Measurements from ENCODE around the gene ALCAM.
A peak's percentile ranks its signal among the peaks of the same experiment; 100 is the strongest.

The ALCAM gene

DNA sequence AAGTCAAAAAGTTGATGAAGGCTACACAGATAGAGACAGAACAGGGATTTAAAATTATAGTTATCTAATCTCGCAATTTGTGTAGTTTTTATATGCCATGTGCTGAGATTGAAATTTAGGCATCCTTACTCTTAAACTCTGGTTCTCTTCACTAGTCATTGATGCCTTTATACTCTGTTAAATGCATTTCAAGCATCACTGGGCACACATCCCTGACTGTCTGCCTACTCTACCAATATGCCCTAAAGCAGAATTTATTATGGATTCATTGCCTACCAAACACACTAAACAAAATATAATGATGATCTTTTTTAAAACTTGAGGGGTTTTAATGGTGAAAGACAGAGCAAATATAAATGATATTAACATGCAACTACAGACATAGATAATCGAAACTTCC, 10.3 kb upstream of the ALCAM start:
- DNase-seq (ENCODE audit: low spot score) = no peak

DNA sequence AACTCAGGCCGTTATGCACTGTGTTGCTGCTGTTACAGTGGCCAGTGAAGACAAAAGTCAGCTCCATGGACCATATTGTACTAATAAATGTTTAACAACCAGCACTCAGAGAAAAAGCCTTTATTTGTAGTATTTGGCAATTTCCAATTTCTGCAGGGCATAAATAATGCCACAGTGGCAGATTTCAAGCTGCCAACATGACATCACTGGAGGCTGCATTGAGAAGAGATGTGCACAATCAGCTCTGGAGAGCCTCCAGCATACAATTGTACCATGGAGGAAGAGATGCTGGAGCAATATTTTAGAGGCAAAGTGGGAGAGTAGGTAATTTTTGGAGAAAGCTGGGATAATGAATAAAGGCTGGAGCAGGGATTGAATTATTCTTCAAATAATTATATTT, 9.7 kb upstream of the ALCAM start:
- no peak for FAIRE-seq
- DNase-seq (ENCODE audit: low spot score) = no peak

More for the DNA sequence above, 10.3 kb upstream of the ALCAM start:
- FAIRE-seq = no peak

DNA sequence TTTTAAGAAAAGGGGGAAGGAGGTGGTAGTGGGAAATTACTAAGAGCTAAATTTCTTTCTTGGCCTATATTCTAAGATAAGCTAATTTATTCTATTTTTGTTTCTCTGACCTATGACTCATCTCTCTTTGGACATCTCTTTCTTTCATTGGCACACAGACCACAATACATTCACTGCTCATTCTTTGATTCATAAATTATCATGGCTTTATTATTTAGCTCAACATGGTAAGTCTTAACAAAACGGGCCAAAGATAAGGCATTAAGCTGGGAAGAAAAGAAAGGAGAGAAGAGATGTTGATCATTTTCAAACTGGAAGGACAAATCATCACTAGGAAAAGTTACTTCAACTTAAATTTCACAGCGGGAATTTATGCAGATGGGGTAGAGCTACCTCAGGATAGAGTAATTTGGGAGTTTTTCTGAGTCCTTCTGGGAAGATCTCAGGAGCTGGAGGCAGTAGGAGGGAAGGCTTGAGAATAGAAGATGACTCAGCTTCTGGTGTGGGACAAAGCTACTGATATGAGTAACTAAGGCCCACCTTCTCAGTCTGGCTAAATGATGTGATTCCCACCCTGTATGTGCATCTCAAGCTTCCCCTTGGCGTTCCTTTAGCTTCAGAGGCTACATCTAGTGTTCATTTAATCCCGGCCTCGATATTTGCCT, 7.5 kb upstream of the ALCAM start:
- FAIRE-seq (peak; percentile 80), DNase-seq (ENCODE audit: low spot score) (peak; percentile 74)

DNA sequence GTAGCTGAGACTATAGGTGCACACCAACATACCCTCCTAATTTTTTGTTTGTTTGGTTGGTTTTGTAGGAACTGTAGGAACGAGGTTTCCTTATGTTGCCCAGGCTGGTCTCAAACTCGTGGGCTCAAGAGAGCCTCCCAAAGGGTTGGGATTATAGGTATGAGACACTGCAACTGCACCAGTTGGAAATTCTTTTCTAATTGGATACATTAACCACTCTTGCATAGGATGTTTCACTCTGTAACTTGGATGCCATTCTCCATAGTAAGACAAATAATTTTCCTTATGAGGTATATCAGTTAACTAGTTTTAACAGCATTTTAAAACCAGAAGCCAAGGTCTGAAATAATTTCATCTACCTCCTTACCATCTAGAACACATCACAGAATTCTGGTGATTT, 6.7 kb upstream of the ALCAM start:
- no peak for FAIRE-seq
- peak; percentile 26 for DNase-seq (ENCODE audit: low spot score)

DNA sequence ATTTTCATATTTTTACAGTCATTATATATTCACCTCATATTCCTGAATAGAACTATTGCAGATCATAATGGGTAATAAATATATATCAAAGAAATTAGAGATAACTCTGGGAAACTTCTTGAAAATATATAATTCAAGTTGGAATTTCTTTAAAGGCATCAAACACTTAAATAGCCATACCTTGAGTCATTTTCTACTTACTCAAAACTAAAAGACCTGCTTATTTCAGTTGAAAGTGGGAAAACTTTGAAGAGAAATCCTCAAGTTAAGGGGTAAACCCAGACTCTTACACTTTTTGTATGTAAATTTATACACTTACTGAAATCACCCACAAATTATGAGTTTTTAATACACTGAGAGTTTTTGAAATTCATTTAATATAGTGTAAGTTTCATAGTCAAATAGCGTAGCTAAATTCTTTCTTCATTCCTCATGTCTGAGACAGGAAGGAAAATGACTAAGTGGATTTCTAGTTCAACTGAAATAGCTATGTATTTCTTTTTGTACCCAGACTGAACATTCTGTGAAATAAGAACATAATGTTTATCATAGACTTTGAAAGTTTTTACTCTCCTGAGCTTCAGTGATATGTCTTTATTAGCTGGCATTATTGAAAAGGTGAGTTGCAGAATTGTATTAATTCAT, 4.6 kb upstream of the ALCAM start:
- DNase-seq (ENCODE audit: low spot score) (peak; percentile 63), FAIRE-seq (peak; percentile 89)

DNA sequence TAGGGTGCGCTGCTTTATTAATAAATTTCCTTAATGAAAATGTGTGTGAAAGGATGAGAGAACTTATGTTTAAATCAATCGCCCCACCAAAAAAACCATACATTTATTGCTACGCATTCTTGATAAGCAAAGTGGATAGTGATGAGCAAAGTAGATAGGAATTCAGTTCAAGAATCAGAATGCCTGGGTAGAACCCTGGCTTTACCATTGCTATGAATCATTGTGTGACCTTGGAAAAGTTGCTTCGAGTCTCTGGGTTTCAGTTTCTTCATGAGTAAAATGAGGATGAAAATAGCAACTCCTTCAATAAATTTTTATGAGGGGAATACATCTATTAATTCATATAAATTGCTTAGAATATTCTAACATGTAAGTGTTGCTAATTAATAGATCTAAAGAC, 2.6 kb upstream of the ALCAM start:
- peak; percentile 94 for FAIRE-seq

DNA sequence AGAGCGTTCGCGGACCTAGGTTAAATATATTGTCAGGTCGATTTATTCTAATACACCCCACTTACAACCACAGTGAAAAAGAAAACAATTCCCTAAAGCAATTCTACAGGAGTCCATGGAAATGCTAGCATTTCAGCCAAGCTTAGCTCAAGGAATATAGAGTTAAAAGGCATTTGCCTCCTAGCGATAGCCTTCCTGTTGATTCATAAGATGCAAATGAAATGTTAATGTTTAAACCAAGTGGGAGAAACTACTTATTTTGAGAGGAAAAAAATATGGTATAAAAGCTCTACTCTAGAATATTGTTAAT, 1.7 kb upstream of the ALCAM start:
- FAIRE-seq = peak; percentile 78
- DNase-seq (ENCODE audit: low spot score) = peak; percentile 57

More for the DNA sequence above, 2.6 kb upstream of the ALCAM start:
- DNase-seq (ENCODE audit: low spot score) = peak; percentile 84

DNA sequence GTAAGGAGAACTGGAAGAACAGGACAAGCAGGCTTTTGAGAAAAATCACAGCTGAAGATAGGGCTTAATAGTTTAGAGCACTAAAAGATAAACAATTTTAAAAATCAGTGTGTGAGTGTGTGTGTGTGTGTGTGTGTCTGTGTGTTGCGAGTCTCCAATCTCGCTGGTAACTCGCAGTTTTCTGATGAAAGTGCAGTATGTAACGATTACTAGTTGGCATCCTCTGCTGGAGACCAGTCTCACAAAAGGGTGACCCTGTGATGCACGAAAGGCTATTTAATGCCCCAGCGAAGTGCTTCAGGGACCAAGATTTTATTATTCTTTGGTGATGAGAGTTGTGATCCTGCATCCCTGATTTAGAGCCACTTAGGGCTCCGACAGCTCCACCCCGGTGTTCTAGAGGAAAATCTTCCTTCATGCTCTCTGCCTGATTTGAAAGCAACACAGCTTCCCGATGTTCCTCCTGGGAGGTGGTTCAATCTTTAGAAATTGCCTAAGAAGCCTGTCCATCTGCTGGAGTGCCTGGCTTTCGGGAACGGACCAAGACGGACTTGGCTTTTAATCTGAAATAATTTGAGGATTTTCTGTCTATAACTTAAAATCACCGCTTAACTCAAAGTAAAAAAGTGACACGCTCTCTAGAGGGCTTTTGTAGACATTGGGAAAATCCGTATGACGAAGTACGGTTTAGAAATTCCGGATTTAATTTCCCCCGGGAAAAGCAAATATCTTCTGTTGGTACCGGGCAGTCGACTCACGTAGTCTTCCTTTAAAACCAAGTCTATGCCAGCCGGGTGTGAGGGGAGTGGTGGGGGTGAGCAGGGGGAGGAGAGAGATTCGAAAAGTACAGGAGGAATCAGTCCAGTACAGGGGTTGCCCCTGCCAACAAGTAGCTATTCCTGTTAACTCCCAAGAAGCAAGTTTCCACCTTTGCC, 1.1 kb upstream of the ALCAM start:
- DNase-seq (ENCODE audit: low spot score) (peak; percentile 46), FAIRE-seq (no peak)

DNA sequence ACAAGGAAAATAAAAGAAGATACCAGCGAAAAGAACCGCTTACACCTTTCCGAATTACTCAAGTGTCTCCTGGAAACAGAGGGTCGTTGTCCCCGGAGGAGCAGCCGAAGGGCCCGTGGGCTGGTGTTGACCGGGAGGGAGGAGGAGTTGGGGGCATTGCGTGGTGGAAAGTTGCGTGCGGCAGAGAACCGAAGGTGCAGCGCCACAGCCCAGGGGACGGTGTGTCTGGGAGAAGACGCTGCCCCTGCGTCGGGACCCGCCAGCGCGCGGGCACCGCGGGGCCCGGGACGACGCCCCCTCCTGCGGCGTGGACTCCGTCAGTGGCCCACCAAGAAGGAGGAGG, 325 bp downstream of the ALCAM start:
- no peak for FAIRE-seq

DNA sequence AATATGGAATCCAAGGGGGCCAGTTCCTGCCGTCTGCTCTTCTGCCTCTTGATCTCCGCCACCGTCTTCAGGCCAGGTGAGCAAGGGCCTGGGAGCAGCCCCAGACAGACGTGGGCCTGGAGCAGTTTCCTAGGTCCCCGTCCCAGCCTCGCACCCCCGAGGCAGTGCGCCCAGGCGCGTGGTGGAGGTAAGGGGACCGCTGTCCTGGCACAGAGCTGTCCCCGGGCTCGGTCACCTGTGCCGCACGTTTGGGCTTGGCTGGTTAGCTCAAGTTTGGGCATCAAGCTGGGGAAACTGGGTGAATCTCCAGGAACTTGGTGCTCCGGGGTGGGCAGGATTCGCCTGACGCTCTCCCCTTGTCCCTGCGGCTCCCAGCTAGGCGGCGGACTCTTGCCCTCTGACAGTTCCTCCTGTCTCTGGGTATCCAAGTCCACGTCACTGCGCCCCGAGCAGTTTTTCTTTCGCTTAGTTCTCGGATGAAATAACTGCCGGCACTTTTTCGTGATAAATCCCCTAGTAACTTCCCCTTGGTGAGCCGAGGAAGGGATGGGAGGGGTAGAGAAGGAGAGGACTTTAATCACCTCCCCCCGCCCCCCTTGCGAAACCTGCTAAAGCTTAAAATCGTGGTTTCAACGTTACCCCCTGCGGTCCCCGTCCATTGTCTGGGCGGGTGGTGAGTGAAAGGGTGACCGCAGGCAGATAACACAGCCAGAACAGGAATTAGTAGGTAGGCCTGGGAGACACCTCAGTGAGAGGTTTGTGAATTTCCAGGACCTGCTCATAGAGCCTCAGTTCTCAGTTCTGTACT, 901 bp downstream of the ALCAM start:
- FAIRE-seq (peak; percentile 76), DNase-seq (ENCODE audit: low spot score) (peak; percentile 81)

More for the DNA sequence above, 325 bp downstream of the ALCAM start:
- DNase-seq (ENCODE audit: low spot score) = no peak

DNA sequence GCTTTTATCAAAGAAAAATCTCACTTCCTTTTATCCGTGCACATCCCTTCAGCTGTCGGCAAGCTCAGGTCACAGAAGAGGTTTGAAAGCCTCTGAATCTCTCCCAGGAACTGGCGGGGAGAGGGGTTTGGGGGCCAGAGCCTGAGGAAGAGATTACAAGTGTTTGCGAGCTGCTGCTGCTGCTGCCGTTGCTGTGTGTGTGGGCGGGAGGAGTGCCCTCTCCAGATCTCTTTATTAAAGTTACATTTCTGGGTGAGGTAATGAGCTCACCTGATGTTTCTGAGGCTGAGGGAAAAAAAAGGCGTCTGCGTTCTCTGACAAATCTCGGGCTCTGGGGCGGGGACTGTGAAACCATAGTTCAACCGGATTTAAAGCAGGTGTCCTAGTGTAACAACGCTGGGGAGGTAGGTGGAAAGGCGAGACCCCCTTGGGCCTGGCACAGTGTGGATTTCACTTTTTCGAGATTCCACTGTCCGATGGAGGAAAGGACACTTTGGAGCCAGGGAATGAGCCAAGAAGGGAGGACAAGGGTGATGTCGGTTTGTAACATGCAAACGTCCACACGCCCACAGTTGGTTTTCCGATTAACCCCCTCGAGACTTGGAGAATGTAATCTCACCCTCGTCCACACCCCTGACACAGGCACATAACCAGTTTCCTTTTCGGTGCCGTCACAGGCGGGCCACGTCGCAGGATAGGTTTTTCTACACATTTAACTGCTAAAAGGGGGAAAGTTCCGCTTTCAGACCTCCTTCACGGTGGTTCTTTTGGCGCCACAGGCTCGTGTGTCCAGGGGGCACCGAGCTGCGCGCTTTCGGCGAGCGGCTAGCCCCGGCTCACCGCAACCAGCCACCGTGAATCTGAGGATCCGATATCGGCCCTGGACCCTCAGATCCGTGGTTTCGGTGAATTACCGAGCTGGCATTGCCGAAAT, 2.1 kb downstream of the ALCAM start:
- FAIRE-seq (no peak), DNase-seq (ENCODE audit: low spot score) (peak; percentile 68)

DNA sequence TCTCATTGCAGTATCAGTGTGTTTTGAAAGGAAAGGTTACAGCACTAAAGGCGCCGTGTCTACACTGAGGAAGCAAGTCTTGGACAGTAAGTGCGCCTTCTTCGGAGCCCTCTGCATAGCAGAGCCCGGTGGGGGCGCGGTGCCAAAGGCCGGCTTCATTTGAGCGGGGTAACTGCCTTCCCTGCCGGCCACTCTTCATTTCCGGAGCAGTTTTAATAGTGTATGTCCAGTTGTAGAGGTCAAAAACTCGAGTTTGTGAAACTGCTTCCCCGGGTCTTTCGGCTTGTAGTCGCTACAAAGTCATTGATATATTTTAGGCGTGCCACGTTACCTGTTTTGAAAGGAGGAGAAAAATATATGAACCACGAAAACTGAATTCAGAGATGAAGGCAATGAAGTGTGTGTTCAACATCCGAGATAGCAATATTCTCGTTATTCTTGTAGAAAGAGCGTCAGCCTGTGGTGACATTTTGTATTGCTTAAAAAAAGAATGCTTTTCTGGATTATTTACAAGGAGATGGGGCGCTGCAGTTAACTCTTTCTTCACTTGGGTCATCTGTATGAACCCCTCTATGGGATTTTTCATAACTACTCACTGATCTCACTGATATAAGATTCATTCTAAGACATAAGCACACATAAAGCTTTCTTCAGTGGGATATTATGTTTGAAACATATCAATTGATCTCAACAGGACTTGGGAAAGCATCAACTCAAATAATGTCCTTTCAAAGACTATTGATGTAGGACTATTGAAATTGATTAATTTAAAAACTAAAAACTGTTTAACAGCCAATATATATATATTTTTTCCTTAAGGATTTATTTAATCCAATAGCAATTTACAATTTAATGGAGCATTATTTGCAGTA, 3.0 kb downstream of the ALCAM start:
- peak; percentile 59 for DNase-seq (ENCODE audit: low spot score)
- peak; percentile 75 for FAIRE-seq

DNA sequence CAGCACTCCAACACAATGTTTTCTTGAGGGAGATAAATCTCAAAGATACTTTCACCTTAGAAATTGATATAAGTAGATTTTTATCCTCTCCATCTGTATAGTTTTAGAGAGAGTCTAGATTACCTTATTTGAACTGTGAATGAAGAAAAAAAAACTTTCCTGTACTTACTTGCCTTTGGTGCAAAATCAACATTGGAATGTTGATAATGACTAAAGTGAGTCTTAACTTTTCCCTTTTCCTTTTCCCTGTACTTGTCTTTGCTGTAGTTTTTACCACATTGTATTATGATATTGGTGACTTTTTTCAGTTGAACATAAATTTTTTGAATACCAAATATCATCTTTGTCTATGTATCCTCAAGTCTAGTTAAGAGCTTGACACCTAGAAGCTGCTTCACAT, 6.7 kb downstream of the ALCAM start:
- DNase-seq (ENCODE audit: low spot score) = no peak
- FAIRE-seq = peak; percentile 36

DNA sequence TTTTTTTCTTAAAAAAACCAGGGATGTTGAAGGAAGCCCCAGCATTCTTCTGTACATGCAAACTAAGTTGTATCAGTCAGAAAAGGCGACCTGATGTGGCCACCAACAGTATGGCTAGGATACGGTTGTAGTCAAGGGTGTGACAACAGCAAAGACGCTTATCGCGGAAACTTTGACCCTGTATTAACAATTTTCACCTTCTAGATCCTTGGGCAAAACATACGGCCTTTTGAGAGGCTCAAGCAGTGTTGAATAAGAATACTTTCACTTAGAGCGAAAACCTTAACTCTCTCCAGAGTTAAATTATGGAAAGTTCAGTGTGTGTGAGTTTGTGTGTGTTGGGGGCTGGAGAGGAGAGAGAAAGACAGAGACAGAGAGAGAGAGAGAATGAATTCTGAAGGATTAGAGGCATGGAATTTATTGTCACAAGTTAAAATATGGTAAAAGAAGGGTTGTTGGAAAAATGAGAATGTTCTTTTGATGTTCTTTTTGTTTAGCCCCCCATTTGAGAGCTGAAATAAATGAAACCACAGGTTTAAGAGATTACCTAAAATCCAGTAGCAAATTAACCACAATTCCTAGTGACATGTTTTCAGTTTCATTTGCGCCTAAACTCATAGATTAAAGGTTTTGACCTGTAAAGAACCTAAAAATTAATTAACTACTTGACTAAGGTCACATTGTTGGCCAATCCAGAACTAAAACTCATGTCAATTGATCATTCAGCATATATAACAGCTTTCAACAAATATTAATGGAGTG, 9.2 kb downstream of the ALCAM start:
- no peak for FAIRE-seq

DNA sequence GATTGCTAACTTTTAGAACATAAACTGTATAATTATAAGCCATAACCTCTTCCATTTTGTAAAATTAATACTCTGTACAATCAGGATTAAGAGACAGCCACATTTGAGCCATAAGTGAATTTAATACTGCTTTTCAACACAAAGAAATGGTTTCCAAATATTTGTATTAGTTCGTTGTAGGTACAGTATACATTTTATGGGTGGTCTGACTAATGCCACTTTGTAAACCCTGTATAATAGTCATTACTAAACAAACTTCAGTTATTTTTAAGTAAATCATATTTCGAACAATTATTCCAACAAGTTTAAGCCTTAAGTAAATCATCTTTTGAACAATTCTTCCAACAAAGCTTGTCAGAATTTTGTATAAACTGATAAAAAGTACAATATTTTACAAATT, 11.0 kb downstream of the ALCAM start:
- FAIRE-seq = peak; percentile 44
- no peak for DNase-seq (ENCODE audit: low spot score)

More for the DNA sequence above, 9.2 kb downstream of the ALCAM start:
- DNase-seq (ENCODE audit: low spot score) = no peak

DNA sequence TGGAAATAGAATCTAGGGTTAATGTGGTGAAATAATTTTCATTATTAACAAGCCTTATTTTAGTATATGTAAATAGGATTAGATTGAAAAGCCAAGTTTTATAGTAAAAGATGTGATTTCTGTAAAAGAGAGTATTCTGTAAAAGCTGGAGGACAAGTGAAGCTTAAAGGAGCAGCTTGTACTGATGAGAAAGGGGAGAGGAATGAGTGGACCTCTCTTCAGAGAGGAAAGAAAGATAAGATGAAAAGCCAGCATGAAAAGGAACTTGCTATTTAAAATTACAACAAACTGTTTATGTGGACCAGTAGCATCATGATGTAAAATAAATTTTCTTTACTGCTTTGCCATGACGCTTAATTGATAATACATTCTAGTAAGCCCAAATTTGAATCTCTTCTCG, 18.5 kb downstream of the ALCAM start:
- FAIRE-seq = no peak

DNA sequence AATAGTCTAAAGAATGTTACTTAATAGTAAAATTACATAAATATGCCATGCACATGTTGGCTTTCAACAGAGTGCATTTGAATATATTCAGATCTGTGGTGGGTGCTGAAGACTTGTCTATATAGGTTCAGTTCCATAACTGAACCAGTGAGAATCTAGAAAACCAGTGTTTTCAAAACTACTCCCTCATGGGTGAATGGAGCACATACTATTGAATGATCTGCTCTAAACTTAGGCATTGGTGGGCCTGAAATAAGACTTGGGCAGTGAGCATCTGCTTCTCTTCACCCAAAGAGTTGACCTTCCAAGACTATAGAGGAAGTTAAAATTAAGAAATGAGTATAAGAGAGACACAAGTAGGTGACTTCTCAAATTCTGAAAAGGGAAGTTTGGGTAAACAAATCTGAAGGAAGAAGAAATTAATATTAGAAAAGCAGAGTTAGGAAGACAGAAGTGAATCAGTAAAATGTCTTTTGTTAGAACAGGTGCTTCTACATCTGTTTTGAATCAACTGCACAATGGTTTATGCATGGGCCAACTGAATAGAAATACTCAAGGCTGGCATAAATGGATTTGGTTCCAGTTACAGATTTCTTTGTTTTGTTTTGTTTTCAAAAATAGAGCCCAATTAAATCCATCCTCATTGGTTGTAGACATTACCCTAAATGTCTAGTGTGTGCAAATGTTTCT, 19.3 kb downstream of the ALCAM start:
- FAIRE-seq = no peak
- no peak for DNase-seq (ENCODE audit: low spot score)

More for the DNA sequence above, 18.5 kb downstream of the ALCAM start:
- DNase-seq (ENCODE audit: low spot score) = no peak
